Measurements from ENCODE around the gene PAX5.

GRCh38 chr9:36906492-36906891, 127.6 kb downstream of the PAX5 start:
- TF ChIP-seq CTCF (IDR thresholded peaks at IDR 0.05) (no peak), POLR2A (IDR thresholded peaks at IDR 0.05) (no peak)
